ENCODE data around the gene PRR22.

DNA sequence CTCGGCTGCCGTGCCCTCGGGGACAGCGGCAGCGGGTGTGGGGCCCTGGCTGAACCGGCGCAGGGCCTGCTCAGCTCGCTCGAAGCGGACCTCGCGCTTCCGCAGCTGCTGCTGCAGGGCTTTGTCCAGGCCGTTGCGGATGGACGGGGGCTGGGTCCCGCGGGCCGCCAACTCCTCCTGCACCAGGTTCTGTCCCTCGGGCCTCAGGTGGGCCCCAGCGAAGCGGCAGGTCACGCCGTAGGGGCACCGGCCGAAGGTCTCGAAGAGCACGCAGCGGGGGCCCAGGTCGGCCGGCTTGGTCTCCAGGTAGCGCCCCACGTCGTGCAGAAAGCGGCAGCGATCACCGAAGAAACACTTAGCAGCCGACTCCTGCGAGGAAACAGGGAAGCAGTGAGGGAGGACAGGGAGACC is 4.8 kb upstream of the PRR22 start:
- TF ChIP-seq, protein P1, sequence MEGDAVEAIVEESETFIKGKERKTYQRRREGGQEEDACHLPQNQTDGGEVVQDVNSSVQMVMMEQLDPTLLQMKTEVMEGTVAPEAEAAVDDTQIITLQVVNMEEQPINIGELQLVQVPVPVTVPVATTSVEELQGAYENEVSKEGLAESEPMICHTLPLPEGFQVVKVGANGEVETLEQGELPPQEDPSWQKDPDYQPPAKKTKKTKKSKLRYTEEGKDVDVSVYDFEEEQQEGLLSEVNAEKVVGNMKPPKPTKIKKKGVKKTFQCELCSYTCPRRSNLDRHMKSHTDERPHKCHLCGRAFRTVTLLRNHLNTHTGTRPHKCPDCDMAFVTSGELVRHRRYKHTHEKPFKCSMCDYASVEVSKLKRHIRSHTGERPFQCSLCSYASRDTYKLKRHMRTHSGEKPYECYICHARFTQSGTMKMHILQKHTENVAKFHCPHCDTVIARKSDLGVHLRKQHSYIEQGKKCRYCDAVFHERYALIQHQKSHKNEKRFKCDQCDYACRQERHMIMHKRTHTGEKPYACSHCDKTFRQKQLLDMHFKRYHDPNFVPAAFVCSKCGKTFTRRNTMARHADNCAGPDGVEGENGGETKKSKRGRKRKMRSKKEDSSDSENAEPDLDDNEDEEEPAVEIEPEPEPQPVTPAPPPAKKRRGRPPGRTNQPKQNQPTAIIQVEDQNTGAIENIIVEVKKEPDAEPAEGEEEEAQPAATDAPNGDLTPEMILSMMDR (IDR thresholded peaks at IDR 0.05) = no peak
- TF ChIP-seq POLR2A (IDR thresholded peaks at IDR 0.05) = no peak
